HEK293 (cell line): Measurements from ENCODE around the gene TPI1.

ENCODE experiments used
- GLIS1 ChIP-seq: fragments of 450-650 bp; formaldehyde crosslinking; IDR thresholded peaks from 2 replicates; pipeline ENCODE4 v1.5.1; 2016; ENCODE audit warnings: missing biosample characterization, missing genetic modification characterization
- GLIS2 ChIP-seq: fragments of 450-650 bp; formaldehyde crosslinking; IDR thresholded peaks from 2 replicates; pipeline ENCODE4 v1.5.1; 2016; ENCODE audit warnings: missing biosample characterization, missing genetic modification characterization
- HOXA7 ChIP-seq: sonication (generic); formaldehyde crosslinking; IDR thresholded peaks from 2 replicates; pipeline ENCODE4 v1.8.1; 2022; ENCODE audit warnings: missing genetic modification reagents, borderline replicate concordance
- MYNN ChIP-seq: fragments of 450-650 bp; formaldehyde crosslinking; IDR thresholded peaks from 2 replicates; pipeline ENCODE4 v1.5.1; 2016; ENCODE audit warnings: missing biosample characterization, missing genetic modification characterization, borderline replicate concordance
- ZBTB21 ChIP-seq: fragments of 450-650 bp; formaldehyde crosslinking; IDR thresholded peaks from 2 replicates; pipeline ENCODE4 v1.5.1; 2017; ENCODE audit warnings: missing biosample characterization, missing genetic modification characterization
- ZNF174 ChIP-seq: fragments of 450-650 bp; formaldehyde crosslinking; IDR thresholded peaks from 2 replicates; pipeline ENCODE4 v1.5.0; 2017; ENCODE audit warnings: missing biosample characterization, mild to moderate bottlenecking, missing genetic modification characterization
- ZNF175 ChIP-seq: fragments of 450-650 bp; formaldehyde crosslinking; IDR thresholded peaks from 2 replicates; pipeline ENCODE4 v1.5.1; 2016; ENCODE audit warnings: missing biosample characterization, missing genetic modification characterization
- ZNF214 ChIP-seq: fragments of 450-650 bp; formaldehyde crosslinking; IDR thresholded peaks from 2 replicates; pipeline ENCODE4 v1.5.1; 2017; ENCODE audit warnings: missing biosample characterization, mild to moderate bottlenecking, missing genetic modification characterization, borderline replicate concordance
- ZNF23 ChIP-seq: fragments of 450-650 bp; formaldehyde crosslinking; IDR thresholded peaks from 2 replicates; pipeline ENCODE4 v1.5.1; 2016; ENCODE audit warnings: missing biosample characterization, missing genetic modification characterization, borderline replicate concordance
- ZNF366 ChIP-seq: fragments of 450-650 bp; formaldehyde crosslinking; conservative IDR thresholded peaks from 2 replicates; pipeline ENCODE4 v1.5.1; 2016; ENCODE audit warnings: missing biosample characterization, missing genetic modification characterization
- ZNF394 ChIP-seq: fragments of 450-650 bp; formaldehyde crosslinking; IDR thresholded peaks from 2 replicates; pipeline ENCODE4 v1.5.1; 2016; ENCODE audit warnings: missing biosample characterization, missing genetic modification characterization, mild to moderate bottlenecking, moderate library complexity, borderline replicate concordance
- ZNF529 ChIP-seq: fragments of 450-650 bp; formaldehyde crosslinking; IDR thresholded peaks from 2 replicates; pipeline ENCODE4 v1.5.1; 2017; ENCODE audit warnings: missing genetic modification characterization, missing biosample characterization; ENCODE audit not compliant: insufficient replicate concordance
- ZNF548 ChIP-seq: fragments of 450-650 bp; formaldehyde crosslinking; IDR thresholded peaks from 2 replicates; pipeline ENCODE4 v1.5.1; 2016; ENCODE audit warnings: missing biosample characterization, missing genetic modification characterization
- ZNF560 ChIP-seq: fragments of 450-650 bp; formaldehyde crosslinking; IDR thresholded peaks from 2 replicates; pipeline ENCODE4 v1.5.1; 2017; ENCODE audit warnings: missing biosample characterization, missing genetic modification characterization, borderline replicate concordance
- ZNF610 ChIP-seq: fragments of 450-650 bp; formaldehyde crosslinking; IDR thresholded peaks from 2 replicates; pipeline ENCODE4 v1.5.1; 2016; ENCODE audit warnings: missing biosample characterization, missing genetic modification characterization, borderline replicate concordance
- ZNF654 ChIP-seq: fragments of 450-650 bp; formaldehyde crosslinking; IDR thresholded peaks from 2 replicates; pipeline ENCODE4 v1.5.1; 2016; ENCODE audit warnings: low read depth, missing biosample characterization, missing genetic modification characterization
- ZNF660 ChIP-seq: fragments of 450-650 bp; IDR thresholded peaks from 2 replicates; pipeline ENCODE4 v1.5.1; 2018; ENCODE audit warnings: missing biosample characterization, mild to moderate bottlenecking, missing genetic modification characterization
- ZNF670 ChIP-seq: fragments of 450-650 bp; formaldehyde crosslinking; IDR thresholded peaks from 2 replicates; pipeline ENCODE4 v1.5.1; 2016; ENCODE audit warnings: missing biosample characterization, missing genetic modification characterization, low read depth
- ZNF843 ChIP-seq: fragments of 450-650 bp; formaldehyde crosslinking; IDR thresholded peaks from 2 replicates; pipeline ENCODE4 v1.5.1; 2016; ENCODE audit warnings: missing biosample characterization, missing genetic modification characterization
- ZXDB ChIP-seq: fragments of 450-650 bp; formaldehyde crosslinking; IDR thresholded peaks from 2 replicates; pipeline ENCODE4 v1.5.1; 2016; ENCODE audit warnings: missing biosample characterization, missing genetic modification characterization
- TF ChIP-seq, protein P1 (sequence below): fragments of 450-650 bp; formaldehyde crosslinking; IDR thresholded peaks from 2 replicates; pipeline ENCODE4 v1.5.1; 2016; ENCODE audit warnings: missing biosample characterization, missing genetic modification characterization, borderline replicate concordance
- TF ChIP-seq, protein P2 (sequence below): fragments of 450-650 bp; formaldehyde crosslinking; IDR thresholded peaks from 2 replicates; pipeline ENCODE4 v1.5.1; 2016; ENCODE audit warnings: missing biosample characterization, missing genetic modification characterization
- TF ChIP-seq, protein P3 (sequence below): fragments of 450-650 bp; formaldehyde crosslinking; IDR thresholded peaks from 2 replicates; pipeline ENCODE4 v1.5.1; 2017; ENCODE audit warnings: missing biosample characterization, missing genetic modification characterization
- TF ChIP-seq, protein P4 (sequence below): fragments of 450-650 bp; formaldehyde crosslinking; IDR thresholded peaks from 2 replicates; pipeline ENCODE4 v1.5.1; 2016; ENCODE audit warnings: missing biosample characterization, missing genetic modification characterization
- TF ChIP-seq, protein P5 (sequence below): IDR thresholded peaks from 2 replicates; pipeline ENCODE4 v1.6.1; 2011; ENCODE audit warnings: mild to moderate bottlenecking, low read depth, low read length, borderline replicate concordance

The TPI1 gene

DNA sequence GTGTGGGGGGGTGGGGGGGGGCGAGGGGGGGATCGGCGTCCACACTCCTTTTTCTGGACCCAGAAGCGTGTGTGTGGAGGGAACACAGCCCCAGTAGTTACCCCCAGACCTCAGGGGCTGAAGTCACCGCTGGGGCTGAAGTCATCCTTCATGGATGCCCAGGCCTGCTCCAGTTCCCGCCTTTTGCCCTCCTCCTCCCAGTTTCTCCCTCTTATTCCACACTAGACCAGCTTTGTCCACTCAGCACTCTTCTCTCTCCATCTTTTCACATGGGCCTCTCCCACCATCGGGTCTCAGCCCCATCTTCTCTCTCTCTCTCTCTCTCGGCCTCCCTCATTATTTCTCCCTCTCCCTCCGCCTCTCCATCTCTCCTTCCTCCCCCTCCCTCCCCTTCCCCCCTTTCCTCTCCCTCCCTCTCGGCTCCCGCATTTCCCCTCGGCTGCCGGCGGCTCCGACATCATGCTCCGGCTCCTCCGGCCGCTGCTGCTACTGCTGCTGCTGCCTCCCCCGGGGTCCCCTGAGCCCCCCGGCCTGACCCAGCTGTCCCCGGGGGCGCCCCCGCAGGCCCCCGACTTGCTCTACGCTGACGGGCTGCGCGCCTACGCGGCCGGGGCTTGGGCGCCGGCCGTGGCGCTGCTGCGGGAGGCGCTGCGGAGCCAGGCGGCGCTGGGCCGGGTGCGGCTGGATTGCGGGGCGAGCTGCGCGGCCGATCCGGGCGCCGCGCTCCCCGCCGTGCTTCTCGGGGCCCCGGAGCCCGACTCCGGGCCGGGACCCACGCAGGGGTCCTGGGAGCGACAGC, 39.1 kb upstream of the TPI1 start, which contains the start of gene P3H3 (continued):
- TF ChIP-seq, protein P1, sequence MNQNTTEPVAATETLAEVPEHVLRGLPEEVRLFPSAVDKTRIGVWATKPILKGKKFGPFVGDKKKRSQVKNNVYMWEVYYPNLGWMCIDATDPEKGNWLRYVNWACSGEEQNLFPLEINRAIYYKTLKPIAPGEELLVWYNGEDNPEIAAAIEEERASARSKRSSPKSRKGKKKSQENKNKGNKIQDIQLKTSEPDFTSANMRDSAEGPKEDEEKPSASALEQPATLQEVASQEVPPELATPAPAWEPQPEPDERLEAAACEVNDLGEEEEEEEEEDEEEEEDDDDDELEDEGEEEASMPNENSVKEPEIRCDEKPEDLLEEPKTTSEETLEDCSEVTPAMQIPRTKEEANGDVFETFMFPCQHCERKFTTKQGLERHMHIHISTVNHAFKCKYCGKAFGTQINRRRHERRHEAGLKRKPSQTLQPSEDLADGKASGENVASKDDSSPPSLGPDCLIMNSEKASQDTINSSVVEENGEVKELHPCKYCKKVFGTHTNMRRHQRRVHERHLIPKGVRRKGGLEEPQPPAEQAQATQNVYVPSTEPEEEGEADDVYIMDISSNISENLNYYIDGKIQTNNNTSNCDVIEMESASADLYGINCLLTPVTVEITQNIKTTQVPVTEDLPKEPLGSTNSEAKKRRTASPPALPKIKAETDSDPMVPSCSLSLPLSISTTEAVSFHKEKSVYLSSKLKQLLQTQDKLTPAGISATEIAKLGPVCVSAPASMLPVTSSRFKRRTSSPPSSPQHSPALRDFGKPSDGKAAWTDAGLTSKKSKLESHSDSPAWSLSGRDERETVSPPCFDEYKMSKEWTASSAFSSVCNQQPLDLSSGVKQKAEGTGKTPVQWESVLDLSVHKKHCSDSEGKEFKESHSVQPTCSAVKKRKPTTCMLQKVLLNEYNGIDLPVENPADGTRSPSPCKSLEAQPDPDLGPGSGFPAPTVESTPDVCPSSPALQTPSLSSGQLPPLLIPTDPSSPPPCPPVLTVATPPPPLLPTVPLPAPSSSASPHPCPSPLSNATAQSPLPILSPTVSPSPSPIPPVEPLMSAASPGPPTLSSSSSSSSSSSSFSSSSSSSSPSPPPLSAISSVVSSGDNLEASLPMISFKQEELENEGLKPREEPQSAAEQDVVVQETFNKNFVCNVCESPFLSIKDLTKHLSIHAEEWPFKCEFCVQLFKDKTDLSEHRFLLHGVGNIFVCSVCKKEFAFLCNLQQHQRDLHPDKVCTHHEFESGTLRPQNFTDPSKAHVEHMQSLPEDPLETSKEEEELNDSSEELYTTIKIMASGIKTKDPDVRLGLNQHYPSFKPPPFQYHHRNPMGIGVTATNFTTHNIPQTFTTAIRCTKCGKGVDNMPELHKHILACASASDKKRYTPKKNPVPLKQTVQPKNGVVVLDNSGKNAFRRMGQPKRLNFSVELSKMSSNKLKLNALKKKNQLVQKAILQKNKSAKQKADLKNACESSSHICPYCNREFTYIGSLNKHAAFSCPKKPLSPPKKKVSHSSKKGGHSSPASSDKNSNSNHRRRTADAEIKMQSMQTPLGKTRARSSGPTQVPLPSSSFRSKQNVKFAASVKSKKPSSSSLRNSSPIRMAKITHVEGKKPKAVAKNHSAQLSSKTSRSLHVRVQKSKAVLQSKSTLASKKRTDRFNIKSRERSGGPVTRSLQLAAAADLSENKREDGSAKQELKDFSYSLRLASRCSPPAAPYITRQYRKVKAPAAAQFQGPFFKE (tag by site-specific recombination) = no peak
- TF ChIP-seq ZNF654 (tag by site-specific recombination) (no peak), ZNF660 (tag by site-specific recombination) (no peak; the same call in 1 of the 2 replicates), ZXDB (peak; percentile 92), ZNF529 (tag by site-specific recombination) (no peak), ZNF843 (no peak), ZNF560 (tag by site-specific recombination) (no peak), ZNF23 (no peak), ZNF175 (no peak), ZNF610 (tag by site-specific recombination) (no peak), GLIS2 (tag by site-specific recombination) (peak; percentile 8; the same call in 1 of the 2 replicates), ZNF174 (tag by site-specific recombination) (no peak), ZNF394 (tag by site-specific recombination) (peak; percentile 80; the same call in 1 of the 2 replicates), MYNN (tag by site-specific recombination) (no peak), ZNF670 (tag by site-specific recombination) (no peak), HOXA7 (CRISPR knock-in tag) (no peak), ZBTB21 (tag by site-specific recombination) (peak; percentile 69), ZNF214 (tag by site-specific recombination) (no peak), GLIS1 (tag by site-specific recombination) (0 out of 2 replicates have a peak, but pooled peaks have one; percentile 4), ZNF366 (tag by site-specific recombination) (peak; percentile 99), ZNF548 (tag by site-specific recombination) (no peak)
- TF ChIP-seq, protein P2, sequence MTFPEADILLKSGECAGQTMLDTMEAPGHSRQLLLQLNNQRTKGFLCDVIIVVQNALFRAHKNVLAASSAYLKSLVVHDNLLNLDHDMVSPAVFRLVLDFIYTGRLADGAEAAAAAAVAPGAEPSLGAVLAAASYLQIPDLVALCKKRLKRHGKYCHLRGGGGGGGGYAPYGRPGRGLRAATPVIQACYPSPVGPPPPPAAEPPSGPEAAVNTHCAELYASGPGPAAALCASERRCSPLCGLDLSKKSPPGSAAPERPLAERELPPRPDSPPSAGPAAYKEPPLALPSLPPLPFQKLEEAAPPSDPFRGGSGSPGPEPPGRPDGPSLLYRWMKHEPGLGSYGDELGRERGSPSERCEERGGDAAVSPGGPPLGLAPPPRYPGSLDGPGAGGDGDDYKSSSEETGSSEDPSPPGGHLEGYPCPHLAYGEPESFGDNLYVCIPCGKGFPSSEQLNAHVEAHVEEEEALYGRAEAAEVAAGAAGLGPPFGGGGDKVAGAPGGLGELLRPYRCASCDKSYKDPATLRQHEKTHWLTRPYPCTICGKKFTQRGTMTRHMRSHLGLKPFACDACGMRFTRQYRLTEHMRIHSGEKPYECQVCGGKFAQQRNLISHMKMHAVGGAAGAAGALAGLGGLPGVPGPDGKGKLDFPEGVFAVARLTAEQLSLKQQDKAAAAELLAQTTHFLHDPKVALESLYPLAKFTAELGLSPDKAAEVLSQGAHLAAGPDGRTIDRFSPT (tag by site-specific recombination) = peak; percentile 93
- TF ChIP-seq, protein P3, sequence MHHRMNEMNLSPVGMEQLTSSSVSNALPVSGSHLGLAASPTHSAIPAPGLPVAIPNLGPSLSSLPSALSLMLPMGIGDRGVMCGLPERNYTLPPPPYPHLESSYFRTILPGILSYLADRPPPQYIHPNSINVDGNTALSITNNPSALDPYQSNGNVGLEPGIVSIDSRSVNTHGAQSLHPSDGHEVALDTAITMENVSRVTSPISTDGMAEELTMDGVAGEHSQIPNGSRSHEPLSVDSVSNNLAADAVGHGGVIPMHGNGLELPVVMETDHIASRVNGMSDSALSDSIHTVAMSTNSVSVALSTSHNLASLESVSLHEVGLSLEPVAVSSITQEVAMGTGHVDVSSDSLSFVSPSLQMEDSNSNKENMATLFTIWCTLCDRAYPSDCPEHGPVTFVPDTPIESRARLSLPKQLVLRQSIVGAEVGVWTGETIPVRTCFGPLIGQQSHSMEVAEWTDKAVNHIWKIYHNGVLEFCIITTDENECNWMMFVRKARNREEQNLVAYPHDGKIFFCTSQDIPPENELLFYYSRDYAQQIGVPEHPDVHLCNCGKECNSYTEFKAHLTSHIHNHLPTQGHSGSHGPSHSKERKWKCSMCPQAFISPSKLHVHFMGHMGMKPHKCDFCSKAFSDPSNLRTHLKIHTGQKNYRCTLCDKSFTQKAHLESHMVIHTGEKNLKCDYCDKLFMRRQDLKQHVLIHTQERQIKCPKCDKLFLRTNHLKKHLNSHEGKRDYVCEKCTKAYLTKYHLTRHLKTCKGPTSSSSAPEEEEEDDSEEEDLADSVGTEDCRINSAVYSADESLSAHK (tag by site-specific recombination) = peak; percentile 49; the same call in 1 of the 2 replicates
- TF ChIP-seq, protein P4, sequence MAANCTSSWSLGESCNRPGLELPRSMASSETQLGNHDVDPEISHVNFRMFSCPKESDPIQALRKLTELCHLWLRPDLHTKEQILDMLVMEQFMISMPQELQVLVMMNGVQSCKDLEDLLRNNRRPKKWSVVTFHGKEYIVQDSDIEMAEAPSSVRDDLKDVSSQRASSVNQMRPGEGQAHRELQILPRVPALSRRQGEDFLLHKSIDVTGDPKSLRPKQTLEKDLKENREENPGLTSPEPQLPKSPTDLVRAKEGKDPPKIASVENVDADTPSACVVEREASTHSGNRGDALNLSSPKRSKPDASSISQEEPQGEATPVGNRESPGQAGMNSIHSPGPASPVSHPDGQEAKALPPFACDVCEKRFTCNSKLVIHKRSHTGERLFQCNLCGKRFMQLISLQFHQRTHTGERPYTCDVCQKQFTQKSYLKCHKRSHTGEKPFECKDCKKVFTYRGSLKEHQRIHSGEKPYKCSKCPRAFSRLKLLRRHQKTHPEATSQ (tag by site-specific recombination) = 0 out of 2 replicates have a peak, but pooled peaks have one; percentile 28
- TF ChIP-seq, protein P5, sequence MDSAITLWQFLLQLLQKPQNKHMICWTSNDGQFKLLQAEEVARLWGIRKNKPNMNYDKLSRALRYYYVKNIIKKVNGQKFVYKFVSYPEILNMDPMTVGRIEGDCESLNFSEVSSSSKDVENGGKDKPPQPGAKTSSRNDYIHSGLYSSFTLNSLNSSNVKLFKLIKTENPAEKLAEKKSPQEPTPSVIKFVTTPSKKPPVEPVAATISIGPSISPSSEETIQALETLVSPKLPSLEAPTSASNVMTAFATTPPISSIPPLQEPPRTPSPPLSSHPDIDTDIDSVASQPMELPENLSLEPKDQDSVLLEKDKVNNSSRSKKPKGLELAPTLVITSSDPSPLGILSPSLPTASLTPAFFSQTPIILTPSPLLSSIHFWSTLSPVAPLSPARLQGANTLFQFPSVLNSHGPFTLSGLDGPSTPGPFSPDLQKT = no peak
